Non-pigmented ciliary epithelial cell (primary cell): ENCODE data around the gene FUOM.
"Not testable (repeated sequence)": the region's sequence is repeated elsewhere in the genome, so short reads cannot be mapped to it uniquely, and the experiment has no call there.

Source experiments
- DNase-seq: peaks from one replicate; pipeline ENCODE4 v3.0.0-alpha.2; 2010; ENCODE audit warnings: low read depth

Gene FUOM

DNA sequence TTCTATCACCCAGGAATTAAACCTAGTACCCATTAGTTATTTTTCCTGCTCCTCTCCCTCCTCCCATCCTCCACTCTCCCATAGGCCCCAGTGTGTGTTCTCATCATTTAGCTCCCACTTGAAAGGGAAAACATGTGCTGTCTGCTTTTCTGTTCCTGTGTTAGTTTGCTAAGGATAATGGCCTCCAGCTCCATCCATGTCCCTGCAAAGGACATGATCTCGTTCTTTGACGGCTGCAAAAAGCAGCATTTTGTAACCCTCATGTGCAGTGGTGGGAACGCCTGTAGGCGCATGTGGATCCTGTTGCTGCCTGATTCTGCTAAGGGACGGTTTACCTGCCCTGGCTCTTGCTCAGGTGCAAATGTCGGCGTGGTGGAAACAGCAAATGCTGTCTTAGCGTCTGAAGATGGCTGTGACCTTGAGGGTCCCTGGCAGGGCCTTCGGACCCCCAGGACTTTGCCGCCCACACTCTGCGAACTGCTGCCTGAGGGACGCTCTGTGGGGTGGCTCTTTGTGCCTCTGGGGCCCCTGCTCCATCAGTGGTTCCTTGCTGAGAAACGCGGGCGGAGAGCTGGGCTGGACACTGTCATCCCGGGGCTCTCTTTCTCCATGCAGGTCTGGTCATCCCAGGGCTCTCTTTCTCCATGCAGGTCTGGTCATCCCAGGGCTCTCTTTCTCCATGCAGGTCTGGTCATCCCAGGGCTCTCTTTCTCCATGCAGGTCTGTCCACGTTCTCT is 30.6 kb upstream of the FUOM start:
- DNase-seq, result no peak

DNA sequence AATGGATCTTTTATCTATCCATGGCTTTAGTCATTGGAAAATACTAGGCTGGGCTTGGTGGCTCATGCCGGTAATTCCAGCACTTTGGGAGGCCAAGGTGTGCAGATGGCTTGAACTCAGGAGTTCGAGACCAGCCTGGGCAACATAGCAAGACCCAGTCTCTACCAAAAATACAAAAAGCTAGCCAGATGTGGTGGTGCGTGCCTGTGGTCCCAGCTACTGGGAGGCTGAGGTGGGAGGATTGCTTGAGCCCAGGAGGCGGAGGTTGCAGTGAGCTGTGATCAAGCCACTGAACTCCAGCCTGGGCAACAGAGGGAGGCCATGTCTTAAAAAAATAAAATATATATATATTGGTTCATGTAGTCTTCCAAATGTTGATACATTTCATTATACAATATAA is 29.1 kb upstream of the FUOM start:
- DNase-seq, result not testable (repeated sequence)

DNA sequence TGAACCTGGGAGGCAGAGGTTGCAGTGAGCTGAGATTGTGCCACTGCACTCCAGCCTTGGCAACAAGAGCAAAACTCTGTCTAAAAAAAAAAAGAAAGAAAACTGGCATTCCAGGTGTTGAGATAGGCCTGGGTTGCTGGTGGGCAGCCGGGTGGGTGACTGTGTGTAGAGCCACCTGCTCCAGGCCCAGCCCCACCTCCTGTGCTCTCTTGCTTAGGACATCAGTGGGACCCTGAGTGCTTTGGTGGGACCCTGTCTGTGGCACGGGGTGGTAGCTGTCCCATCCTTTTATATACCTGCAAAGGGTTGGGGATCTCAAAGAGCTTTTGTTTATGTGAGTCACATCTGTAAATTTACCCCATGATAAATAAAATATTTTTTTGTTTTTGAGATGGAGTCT is 27.4 kb upstream of the FUOM start:
- DNase-seq, result no peak

DNA sequence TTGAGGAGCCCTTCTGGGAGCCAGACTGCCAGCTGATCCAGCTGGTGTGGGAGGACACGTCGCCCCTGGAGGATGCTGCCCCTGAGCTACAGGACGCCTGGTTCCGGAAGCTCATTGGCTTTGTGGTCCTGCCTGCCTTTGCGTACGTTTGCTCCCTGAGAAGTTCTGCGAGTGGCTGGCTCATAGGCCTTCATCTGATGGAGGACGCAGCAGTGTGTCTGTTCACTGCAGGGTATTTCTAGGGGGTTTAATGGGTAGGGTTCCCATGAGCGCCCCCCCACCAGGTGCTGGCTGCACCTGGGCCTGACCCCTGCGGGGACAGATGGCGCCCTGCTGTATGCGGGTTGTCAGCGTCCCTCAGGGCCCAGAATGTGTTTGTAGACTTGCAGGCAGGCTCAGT is 26.3 kb upstream of the FUOM start:
- no peak for DNase-seq

DNA sequence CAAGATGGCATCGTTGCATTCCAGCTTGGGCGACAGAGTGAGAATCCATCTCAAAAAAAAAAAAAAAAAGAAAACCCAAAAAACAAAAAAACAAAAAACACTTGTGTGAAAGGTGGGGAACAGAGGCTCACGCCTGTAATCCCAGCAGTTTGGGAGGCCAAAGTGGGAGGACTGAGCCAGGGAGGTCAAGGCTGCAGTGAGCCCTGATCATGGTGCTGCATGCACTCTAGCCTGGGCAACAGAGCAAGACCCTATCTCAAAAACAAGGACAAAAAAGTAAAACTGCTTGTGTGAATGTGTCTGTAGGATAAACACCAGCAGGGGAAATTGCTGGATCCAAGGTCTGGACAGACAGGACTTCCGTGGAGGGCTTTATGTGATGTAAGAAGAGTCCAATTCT is 25.7 kb upstream of the FUOM start:
- DNase-seq, result no peak

DNA sequence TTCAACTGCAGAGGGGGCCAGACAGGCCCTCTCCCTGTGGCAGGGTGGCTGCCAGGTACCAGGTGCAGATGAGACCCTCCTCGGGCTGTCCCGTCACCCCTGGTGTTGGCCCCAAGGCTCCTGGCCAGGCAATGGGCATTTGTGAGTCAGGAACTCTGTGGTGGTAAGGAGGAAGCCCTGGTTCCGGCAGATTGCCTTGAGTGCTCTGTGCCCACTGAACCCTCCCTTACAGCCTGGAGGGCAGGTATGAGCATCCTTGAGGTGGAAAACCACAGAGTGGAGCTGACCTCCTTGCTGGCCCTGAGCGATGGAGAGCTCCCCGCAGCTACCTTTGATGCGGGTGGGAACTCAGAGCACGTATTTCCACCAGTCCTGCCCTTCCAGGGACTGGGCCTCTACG is 23.2 kb upstream of the FUOM start:
- no peak for DNase-seq

DNA sequence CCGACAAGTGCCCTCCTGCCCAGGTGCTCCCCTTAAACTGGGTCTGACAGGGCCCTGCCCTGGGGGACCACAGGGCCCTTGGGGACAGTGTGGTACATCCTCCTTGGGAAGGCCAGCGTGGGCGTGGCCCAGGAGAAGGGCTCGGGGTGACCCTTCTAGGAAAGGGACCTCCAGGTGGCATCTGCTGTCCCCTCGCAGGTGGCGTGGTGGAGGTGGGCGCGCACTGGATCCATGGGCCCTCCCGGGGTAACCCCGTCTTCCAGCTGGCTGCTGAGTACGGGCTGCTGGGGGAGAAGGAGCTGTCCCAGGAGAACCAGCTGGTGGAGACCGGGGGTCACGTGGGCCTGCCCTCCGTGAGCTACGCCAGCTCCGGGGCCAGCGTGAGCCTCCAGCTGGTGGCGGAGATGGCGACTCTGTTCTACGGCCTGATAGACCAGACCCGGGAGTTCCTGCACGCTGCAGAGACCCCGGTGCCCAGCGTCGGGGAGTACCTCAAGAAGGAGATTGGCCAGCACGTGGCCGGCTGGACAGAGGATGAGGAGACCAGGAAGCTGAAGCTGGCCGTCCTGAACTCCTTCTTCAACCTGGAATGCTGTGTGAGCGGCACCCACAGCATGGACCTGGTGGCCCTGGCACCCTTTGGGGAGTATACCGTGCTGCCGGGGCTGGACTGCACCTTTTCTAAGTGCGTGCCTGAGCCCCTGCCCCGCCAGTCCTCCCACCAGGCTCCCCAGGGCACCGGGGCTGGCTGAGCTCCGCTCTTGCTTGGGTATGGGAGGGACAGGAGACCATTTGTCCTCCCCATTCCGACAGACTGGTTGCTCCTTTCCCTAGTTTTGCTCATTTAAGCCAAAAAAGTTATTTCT is 22.2 kb upstream of the FUOM start:
- no peak for DNase-seq

DNA sequence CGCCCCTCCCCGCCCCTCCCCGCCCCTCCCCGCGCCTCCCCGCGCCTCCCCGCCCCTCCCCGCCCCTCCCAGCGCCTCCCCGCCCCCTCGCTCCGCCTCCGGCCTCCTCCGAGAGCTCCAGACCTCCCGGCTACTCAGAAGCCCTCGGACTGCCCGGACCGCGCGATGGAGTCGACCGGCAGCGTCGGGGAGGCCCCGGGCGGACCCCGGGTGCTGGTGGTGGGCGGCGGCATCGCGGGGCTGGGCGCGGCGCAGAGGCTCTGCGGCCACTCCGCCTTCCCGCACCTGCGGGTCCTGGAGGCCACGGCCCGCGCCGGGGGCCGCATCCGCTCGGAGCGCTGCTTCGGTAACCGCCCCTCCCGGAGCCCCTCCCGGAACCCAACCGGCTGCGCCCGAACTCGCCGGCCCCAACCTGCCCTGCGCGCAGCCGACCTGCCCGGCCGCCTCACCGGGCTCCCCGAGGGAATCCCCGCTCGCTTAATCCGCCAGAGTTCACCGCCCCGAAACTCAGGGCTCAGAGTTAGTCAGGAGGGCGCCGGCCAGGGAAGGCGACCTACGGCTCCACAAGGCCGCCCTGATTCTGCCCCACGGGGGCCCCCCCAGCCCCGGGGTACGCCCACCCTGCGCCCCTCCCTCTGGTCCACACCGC is 21.5 kb upstream of the FUOM start, which contains the start of gene PAOX:
Gene PAOX (plus strand): TSS at position 111 of the 649 bp plus-strand sequence. CDS start 55 bp downstream, at position 166.
- DNase-seq, result no peak

DNA sequence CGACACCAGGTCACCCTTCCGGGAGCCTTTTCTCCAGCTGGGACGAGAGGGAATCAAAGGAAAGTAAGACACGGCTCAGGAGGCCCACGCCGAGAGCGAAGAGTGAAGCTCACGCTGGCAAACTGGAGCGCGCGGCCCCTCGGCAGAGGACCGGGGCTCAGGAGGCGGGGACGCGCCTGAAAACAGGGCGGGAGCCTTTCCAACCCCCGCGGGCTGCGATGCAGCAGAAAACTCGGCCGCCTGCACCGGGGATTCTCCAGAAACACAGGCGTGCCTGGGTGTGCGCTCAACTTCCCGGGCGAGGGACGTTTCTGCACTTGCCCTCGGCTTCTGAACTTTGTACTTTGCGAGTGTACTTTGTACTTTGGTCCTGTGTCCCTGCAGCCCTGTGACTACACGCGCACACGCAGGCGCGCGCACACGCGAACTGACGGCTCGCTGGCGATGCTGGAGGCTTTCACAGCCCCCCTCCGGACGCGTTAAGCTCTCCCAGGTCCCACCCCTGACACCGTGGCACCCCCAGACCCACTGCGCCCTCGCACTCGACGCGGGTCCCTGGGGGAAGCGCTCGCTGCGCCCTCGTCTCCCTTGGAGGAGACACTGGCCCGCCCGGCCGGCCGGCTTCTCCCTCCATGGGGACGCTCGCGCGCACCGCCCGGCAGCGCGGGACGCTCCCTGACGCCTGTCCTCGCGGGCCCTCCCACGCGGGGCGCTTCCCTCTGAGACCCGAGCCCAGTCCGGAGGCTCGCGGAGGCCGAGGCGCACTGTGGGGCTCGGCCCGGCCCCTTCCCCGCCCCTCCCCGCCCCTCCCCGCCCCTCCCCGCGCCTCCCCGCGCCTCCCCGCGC is 20.7 kb upstream of the FUOM start:
- DNase-seq, result no peak

DNA sequence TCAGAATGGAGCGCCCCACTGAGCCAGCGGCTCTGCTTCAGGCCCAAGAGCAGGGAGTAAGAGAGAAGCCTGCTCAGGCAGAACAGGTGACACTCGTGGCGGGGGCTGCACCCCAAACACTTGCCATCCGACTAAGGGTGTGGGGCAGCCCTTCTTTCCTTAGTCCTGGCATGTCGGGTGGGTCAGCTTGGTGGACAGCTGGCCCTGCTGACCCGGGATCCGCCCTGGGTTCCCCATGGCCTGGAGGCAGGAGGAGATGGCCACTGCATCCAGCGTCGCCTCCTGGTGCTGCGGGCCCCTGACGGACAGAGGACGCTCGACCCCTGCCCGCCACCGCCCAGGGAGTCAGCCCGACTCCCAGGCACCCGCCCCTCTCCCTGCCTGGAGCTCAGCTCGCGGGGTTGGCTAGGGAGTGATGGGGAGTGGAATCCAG is 20.0 kb upstream of the FUOM start:
- DNase-seq, result no peak

DNA sequence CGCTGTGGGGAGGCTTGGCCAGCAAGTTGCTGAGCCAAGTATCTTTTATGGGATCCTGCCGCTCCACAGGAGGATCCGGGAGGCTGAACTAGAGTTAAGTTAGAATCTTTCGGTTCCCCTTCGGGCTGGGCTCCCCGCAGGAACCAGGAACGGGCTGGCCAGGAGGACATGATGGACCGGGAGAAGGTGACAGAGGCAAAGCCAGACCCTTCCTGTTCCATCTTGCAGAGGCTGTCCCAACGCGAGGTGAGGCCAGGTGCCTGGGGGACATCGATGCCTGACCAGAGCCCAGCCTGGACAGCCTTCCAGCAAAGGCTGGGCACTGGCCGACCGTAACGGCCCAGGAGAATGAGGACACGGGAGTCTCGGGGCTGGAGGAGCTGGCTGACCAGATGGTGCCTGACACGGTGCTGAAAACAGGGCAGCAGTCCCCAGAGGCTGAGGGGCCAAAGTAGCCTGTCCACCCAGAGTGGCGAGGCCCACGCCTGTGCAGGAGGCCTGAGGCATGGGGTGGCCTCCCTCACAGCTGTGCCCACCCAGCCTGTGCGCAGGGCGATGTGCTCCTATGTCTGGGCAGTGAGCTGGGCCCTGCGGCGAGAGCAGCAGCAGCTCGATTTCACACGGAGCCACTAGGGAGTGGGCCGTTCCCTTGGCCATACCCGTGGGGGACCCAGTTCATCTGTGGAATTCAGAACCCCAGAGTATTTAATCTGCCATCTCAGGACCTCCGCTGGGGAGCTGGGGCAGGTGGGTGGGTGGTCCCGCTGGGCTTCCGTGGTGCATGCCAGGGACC is 19.4 kb upstream of the FUOM start:
- no peak for DNase-seq

DNA sequence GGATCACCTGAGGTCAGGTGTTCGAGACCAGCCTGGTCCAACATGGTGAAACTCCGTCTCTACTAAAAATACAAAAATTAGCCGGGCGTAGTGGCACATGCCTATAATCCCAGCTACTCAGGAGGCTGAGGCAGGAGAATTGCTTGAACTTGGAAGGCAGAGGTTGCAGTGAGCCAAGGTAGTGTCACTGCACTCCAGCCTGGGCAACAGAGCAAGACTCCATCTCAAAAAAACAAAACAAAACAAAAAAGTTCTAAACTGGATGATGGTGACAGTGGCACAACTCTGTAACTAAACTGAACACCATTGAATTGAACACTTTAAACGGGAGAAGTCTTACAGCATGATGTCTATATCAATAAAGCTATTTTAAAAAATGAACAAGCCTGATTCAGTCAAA is 18.4 kb upstream of the FUOM start:
- DNase-seq, result not testable (repeated sequence)

DNA sequence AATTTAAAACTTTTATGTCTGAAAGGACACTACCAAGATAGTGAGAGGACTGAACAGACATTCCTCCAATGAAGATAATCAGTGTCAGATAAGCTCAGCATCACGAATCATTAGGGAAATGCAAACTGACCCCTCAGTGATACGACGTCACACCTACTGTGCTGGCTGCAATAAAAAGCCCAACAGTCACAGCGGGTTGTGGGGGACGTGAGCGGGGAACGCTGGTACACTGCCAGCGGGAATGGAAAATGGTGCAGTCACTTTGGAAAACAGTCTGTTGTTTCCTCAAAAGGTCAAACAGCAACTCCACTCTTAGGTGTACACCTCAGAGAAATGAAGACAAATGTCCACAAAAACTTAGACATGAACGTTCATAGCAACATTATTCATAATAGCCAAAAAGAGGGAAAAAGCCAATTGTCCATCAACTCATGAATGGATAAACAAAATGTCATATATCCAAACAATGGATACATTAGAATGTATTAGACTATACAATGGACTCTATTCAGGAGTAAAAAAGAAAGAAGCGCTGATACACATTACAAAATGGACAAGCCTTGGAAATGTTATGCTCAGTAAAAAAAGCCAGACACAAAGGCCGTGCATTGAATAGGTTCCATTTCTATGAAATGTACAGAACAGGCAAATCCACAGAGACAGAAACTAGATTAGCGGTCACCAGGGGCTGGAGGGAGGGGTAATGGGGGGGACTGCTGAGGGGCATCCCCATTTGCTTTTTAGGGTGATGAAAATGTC is 17.7 kb upstream of the FUOM start:
- no peak for DNase-seq

DNA sequence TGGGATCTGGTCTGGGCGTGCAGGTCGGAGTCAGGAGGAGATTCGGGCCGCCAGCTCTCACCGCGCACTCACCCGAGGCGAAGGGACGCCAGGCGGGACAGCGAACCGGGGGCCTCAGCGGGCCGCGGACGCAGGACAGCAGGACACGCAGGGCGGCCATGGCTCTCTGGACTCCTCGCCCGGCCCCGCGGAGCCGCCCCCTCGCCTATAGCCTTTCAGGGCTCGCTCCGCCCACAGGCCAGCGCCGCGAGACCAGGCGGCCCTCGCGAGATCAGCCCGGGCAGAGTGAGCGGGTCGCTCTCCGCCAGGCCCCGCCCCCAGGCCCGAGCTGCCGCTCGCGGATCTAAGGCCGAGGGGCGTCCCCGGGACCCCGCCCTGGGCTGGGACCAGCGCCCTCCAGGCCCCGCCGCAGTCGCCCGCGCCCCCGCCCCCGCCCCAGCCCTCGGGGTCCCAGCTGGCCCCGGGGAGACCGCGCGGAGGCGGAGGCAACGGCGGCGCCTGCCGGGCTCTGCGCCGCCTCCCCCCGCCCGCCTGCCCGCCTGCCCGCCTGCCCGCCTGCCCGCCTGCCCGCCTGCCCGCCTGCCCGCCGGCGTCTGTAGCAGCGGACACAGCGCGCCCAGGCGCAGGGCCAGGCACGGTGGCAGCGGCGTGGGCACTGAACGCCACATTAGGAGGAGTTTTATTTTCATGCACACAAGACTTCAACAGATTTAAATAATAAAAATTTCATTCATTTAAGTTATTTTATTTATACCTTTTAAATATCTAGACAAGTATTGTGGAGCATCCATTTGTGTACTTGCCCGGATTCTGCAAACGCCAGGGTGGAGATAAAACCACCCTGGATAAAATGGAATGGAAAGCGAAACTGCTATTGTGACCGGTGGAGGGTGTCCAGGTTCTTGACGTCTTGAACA is 15.6 kb upstream of the FUOM start, which contains the start of gene ECHS1:
Gene ECHS1 (minus strand): TSS at position 181 of the 917 bp plus-strand sequence. CDS start 21 bp downstream, at position 160.
- DNase-seq, result peak; percentile 49

DNA sequence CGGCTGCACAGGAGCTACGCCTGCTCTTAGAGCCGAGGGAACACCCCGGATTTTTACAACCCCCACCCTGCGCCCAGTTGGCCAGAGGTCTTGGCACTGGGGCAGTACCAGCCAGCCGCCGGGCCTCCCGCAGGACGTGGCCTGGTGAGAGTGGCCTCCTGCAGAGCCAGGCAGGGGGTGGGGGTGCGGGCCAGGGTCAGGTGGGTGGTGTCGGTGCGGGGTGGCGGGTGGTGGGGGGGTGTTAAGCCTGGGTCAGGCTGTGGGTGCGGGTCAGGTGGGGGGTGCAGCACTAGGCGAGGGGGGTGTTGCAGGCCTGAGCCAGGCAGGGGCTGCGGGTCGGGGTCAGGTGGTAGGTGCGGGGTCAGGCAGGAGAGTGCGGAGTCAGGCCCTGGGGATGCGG is 14.7 kb upstream of the FUOM start:
- no peak for DNase-seq

DNA sequence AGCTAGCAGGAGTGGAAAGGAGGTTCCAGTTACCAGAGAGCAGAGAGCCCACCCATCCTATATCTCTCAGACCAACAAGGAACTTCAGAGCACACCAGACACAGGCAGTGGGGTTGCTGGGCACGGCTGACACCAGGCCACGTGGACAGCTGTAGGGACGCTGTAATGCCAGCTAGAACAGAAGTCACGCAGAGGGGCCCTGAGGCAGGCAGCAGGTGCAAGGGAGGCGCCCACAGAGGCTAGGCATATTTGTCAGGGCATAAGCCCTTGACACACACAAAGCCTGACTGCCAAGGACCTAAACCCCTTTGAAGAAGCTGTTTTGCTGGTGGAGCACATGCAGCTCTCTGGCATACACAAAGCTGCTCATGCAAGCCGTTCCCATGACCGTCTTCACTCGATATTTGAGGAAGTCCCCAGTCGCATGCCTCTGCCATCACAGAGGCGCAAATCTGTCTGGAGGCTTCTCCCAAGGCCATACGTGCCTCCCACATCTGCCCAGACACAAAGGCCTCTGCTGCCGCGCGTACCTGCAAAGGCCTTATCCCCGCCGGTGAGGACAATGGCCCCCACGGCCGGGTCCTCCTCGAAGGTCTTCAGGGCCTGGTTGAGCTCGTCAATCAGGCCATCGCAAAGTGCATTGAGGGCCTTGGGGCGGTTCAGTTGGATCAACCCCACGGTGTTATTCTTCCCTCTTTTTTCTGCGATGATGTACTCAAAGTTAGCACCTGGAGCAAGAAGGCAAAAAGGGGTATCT is 12.4 kb upstream of the FUOM start:
- no peak for DNase-seq

DNA sequence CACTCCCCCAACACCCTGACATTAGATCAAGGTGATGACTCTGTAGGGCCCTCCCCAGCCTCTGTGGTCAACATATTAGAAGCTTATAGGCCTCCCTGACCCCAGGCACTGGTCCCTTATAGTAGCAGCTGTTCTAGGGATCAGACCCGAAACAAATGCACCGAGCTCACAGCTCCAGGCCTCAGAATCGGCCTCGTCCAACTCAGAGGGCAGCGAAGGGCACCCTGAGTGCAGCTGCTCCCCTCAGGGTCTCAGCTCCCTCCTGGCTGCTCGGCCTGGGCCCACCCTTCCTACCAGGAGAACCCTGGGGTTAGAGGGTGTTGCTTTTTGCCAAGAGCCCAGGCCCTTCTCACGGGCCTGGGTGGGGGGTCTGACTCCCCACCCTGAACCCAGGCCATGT is 10.3 kb upstream of the FUOM start:
- DNase-seq, result no peak

DNA sequence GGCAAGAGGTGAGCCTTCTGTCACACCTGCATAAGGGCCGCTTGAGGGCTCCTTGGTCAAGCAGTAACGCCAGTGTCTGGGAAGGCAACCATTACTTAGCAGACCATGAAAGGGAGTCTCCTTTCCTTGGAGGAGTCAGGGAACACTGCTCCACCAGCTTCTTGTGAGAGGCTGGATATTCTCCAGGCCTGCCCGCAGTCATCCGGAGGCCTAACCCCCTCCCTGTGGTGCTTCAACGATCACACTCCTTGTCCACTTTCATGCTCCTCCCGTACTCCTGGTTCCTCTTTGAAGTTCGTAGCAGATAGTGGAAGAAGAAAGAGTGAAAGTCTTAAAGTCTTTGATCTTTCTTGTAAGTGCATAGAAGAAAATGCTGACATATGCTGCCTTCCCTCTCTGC is 9.6 kb upstream of the FUOM start:
- DNase-seq, result not testable (repeated sequence)
